ENCODE measurements around the gene COL5A1.

- TF ChIP-seq POLR2AphosphoS5 (IDR thresholded peaks at IDR 0.05; ENCODE audit: borderline replicate concordance, low read depth, low read length) = no peak
- no peak for TF ChIP-seq EZH2 (IDR thresholded peaks at IDR 0.05)
- no peak for TF ChIP-seq FOXP2 (optimal IDR thresholded peaks at IDR 0.05; ENCODE audit: control extremely low read depth, extremely low read length, insufficient read depth)
Measured at GRCh38 chr9:134728801-134729495, 87.3 kb downstream of the COL5A1 start.

All from SK-N-MC (cell line).